GOT3 (cell line): ENCODE data around the gene PIP4K2B.

ENCODE experiments used
- DNase-seq: peaks from one replicate; lab custom pipeline; 2025; ENCODE audit warnings: mixed read lengths; lab: John Stamatoyannopoulos, UW

The PIP4K2B gene

GRCh38 chr17:38746004-38746848 lies 53.1 kb downstream of the PIP4K2B start:
- no peak for DNase-seq

- DNase-seq = no peak
Observed at GRCh38 chr17:38745545-38745944, 53.8 kb downstream of the PIP4K2B start.

GRCh38 chr17:38743556-38744171 lies 55.7 kb downstream of the PIP4K2B start:
- DNase-seq = no peak

- DNase-seq = no peak
Observed at GRCh38 chr17:38742411-38743308, 56.7 kb downstream of the PIP4K2B start.

- DNase-seq = no peak
Observed at GRCh38 chr17:38741921-38742410, 57.4 kb downstream of the PIP4K2B start.

GRCh38 chr17:38741461-38741860 lies 57.9 kb downstream of the PIP4K2B start:
- DNase-seq = no peak

GRCh38 chr17:38740806-38741205 lies 58.5 kb downstream of the PIP4K2B start:
- no peak for DNase-seq

- DNase-seq = no peak
Observed at GRCh38 chr17:38740044-38740443, 59.3 kb downstream of the PIP4K2B start.

GRCh38 chr17:38739305-38739704 lies 60.1 kb downstream of the PIP4K2B start:
- no peak for DNase-seq

- DNase-seq = no peak
Observed at GRCh38 chr17:38738686-38739085, 60.7 kb downstream of the PIP4K2B start.

GRCh38 chr17:38738007-38738662 lies 61.2 kb downstream of the PIP4K2B start:
- no peak for DNase-seq

- DNase-seq = no peak
Observed at GRCh38 chr17:38735161-38735997, 64.0 kb downstream of the PIP4K2B start.

- no peak for DNase-seq
Observed at GRCh38 chr17:38733982-38734973, 65.1 kb downstream of the PIP4K2B start.

- no peak for DNase-seq
Observed at GRCh38 chr17:38733282-38733981, 65.9 kb downstream of the PIP4K2B start.

- no peak for DNase-seq
Observed at GRCh38 chr17:38732376-38733281, 66.7 kb downstream of the PIP4K2B start.

- no peak for DNase-seq
Observed at GRCh38 chr17:38731526-38732294, 67.6 kb downstream of the PIP4K2B start.
